Esophagus mucosa (tissue), 1 donor: ENCODE measurements around the gene TXNDC17. TPM values are rescaled to one million over a fixed set of nuclear protein-coding genes. Genes with fewer than 3 reads are reported as not detected.
"Not testable (repeated sequence)": the region's sequence is repeated elsewhere in the genome, so short reads cannot be mapped to it uniquely, and the experiment has no call there.

Experiments
- ATAC-seq: fragments of 200-7000 bp; cut with Tn5 transposase; one replicate; pipeline ENCODE4 v1.9.1; 2020
- total RNA-seq: library from RNA; stranded (reverse); gene quantifications from one replicate; pipeline ENCODE4 v1.2.4, GENCODE V29; 2023
- donor health status: DM: yes; HTN: yes; CAD: no.

The TXNDC17 gene
- 322 TPM for total RNA-seq

- peak; percentile 75 for ATAC-seq
Measured at GRCh38 chr17:6640536-6641246, at the start of gene TXNDC17, which contains the start of gene KIAA0753. Gene TXNDC17, plus strand, starts transcription at chr17:6641060. Its CDS starts 23 bp downstream, at chr17:6641083. Gene KIAA0753, minus strand, starts transcription at chr17:6640711. Its CDS starts 5,608 bp downstream, at chr17:6635103.

- peak; percentile 84 for ATAC-seq
Measured at GRCh38 chr17:6591599-6592158, 49.2 kb upstream of the TXNDC17 start.

- ATAC-seq, result no peak
Measured at GRCh38 chr17:6592173-6592572, 48.7 kb upstream of the TXNDC17 start.

GRCh38 chr17:6593371-6593770 is 47.5 kb upstream of the TXNDC17 start:
- not testable (repeated sequence) for ATAC-seq

GRCh38 chr17:6596081-6596480 is 44.8 kb upstream of the TXNDC17 start:
- ATAC-seq, result no peak

- no peak for ATAC-seq
Measured at GRCh38 chr17:6596511-6596910, 44.3 kb upstream of the TXNDC17 start.

- ATAC-seq, result no peak
Measured at GRCh38 chr17:6596941-6597340, 43.9 kb upstream of the TXNDC17 start.

GRCh38 chr17:6597727-6598126 is 43.1 kb upstream of the TXNDC17 start:
- no peak for ATAC-seq

GRCh38 chr17:6599364-6599763 is 41.5 kb upstream of the TXNDC17 start:
- ATAC-seq, result no peak

GRCh38 chr17:6602141-6602540 is 38.7 kb upstream of the TXNDC17 start:
- ATAC-seq, result no peak

GRCh38 chr17:6603744-6604325 is 37.0 kb upstream of the TXNDC17 start:
- no peak for ATAC-seq

- ATAC-seq, result no peak
Measured at GRCh38 chr17:6605142-6605541, 35.7 kb upstream of the TXNDC17 start.

GRCh38 chr17:6608321-6608720 is 32.5 kb upstream of the TXNDC17 start:
- peak; percentile 85 for ATAC-seq

GRCh38 chr17:6610011-6610410 is 30.8 kb upstream of the TXNDC17 start:
- ATAC-seq, result no peak

- no peak for ATAC-seq
Measured at GRCh38 chr17:6611231-6611630, 29.6 kb upstream of the TXNDC17 start.

- ATAC-seq, result no peak
Measured at GRCh38 chr17:6623941-6624340, 16.9 kb upstream of the TXNDC17 start.

- ATAC-seq, result no peak
Measured at GRCh38 chr17:6626616-6627015, 14.2 kb upstream of the TXNDC17 start.

- no peak for ATAC-seq
Measured at GRCh38 chr17:6627019-6627418, 13.8 kb upstream of the TXNDC17 start.

- no peak for ATAC-seq
Measured at GRCh38 chr17:6630390-6630789, 10.5 kb upstream of the TXNDC17 start.

- no peak for ATAC-seq
Measured at GRCh38 chr17:6632530-6632929, 8.3 kb upstream of the TXNDC17 start.

- no peak for ATAC-seq
Measured at GRCh38 chr17:6633263-6633662, 7.6 kb upstream of the TXNDC17 start.

- ATAC-seq, result no peak
Measured at GRCh38 chr17:6636105-6636504, 4.8 kb upstream of the TXNDC17 start.

GRCh38 chr17:6636616-6637457 is 4.0 kb upstream of the TXNDC17 start:
- ATAC-seq, result no peak
